H1 (cell line): ENCODE results near the gene IGFBP1.

Experiments
- CEBPB ChIP-seq: IDR thresholded peaks from 2 replicates; pipeline ENCODE4 v1.6.1; 2012; ENCODE audit warnings: low read depth, low read length
- EZH2 ChIP-seq: fragments of 200-600 bp; sonication (generic); IDR thresholded peaks from 2 replicates; pipeline ENCODE4 v1.7.1; 2012; ENCODE audit warnings: low read depth, mild to moderate bottlenecking, moderate library complexity, low read length, inconsistent platforms; ENCODE audit not compliant: severe bottlenecking
- GABPA ChIP-seq: IDR thresholded peaks from 2 replicates; pipeline ENCODE4 v1.6.1; 2011; ENCODE audit warnings: mild to moderate bottlenecking, low read length, moderate library complexity, borderline replicate concordance; ENCODE audit not compliant: insufficient read depth
- HDAC2 ChIP-seq, 2 experiments: fragments of 300-600 bp in 1 of 2; sonication (generic) in 1 of 2; IDR thresholded peaks; 2 replicates each; pipeline ENCODE4 v1.6.1; 2011 to 2012; ENCODE audit warnings: low read depth in 2 of 2, low read length in 2 of 2, mild to moderate bottlenecking in 2 of 2, moderate library complexity in 2 of 2, borderline replicate concordance in 1 of 2, inconsistent platforms in 1 of 2
- POLR2A ChIP-seq, 2 experiments: IDR thresholded peaks; 1 replicate in 1 of 2; 2 replicates in 1 of 2; pipeline ENCODE4 v1.6.1; 2011; ENCODE audit warnings: low read depth in 2 of 2, low read length in 2 of 2, mild to moderate bottlenecking in 2 of 2; ENCODE audit errors: control extremely low read depth in 1 of 2
- POLR2AphosphoS5 ChIP-seq: IDR thresholded peaks from 2 replicates; pipeline ENCODE4 v1.6.1; 2011; ENCODE audit warnings: low read depth, low read length
- RNF2 ChIP-seq: fragments of 200-900, 300-1000 bp; sonication (generic); IDR thresholded peaks from 2 replicates; pipeline ENCODE4 v1.7.1; 2016; ENCODE audit warnings: borderline replicate concordance, low read depth, mild to moderate bottlenecking, antibody characterized with exemption, low read length; ENCODE audit not compliant: poor library complexity, severe bottlenecking; ENCODE audit errors: missing control alignments
- TAF1 ChIP-seq: IDR thresholded peaks from 2 replicates; pipeline ENCODE4 v1.6.1; 2011; ENCODE audit warnings: mild to moderate bottlenecking, low read depth, low read length
- TEAD4 ChIP-seq: IDR thresholded peaks from 2 replicates; pipeline ENCODE4 v1.6.1; 2012; ENCODE audit warnings: low read depth, low read length, inconsistent platforms, mixed read lengths
- YY1 ChIP-seq: IDR thresholded peaks from 2 replicates; pipeline ENCODE4 v1.6.1; 2011; ENCODE audit warnings: low read depth, mild to moderate bottlenecking, low read length
- TF ChIP-seq, protein P1 (sequence below), 3 experiments: IDR thresholded peaks; 1 replicate in 2 of 3; 2 replicates in 1 of 3; pipeline versions ENCODE4 v1.5.1 to v1.6.1; 2011; ENCODE audit warnings: low read length in 3 of 3, mild to moderate bottlenecking in 3 of 3, inconsistent platforms in 2 of 3, low read depth in 1 of 3, moderate library complexity in 1 of 3; ENCODE audit not compliant: insufficient read depth in 1 of 3; ENCODE audit errors: control extremely low read depth in 1 of 3

DNA sequence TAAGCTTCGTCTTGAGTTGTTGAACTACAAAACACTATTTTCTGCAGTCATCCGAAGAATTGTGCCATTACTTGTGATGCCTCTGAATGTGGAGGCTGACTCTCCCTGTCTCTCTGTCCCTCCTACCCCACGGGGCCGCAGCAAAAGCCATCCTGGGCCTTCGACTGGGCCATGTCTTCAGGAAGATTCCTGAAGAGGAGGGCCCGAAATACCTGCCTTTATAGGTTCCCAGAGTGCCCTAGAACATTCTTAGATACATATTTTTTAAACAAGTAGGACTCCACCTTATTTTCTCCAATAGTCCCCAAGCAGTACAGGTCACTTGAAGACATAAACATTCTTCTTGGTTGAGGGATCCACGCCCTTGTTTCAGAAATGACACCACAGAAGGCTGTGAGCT is 24.7 kb downstream of the IGFBP1 start:
- TF ChIP-seq, protein P1, sequence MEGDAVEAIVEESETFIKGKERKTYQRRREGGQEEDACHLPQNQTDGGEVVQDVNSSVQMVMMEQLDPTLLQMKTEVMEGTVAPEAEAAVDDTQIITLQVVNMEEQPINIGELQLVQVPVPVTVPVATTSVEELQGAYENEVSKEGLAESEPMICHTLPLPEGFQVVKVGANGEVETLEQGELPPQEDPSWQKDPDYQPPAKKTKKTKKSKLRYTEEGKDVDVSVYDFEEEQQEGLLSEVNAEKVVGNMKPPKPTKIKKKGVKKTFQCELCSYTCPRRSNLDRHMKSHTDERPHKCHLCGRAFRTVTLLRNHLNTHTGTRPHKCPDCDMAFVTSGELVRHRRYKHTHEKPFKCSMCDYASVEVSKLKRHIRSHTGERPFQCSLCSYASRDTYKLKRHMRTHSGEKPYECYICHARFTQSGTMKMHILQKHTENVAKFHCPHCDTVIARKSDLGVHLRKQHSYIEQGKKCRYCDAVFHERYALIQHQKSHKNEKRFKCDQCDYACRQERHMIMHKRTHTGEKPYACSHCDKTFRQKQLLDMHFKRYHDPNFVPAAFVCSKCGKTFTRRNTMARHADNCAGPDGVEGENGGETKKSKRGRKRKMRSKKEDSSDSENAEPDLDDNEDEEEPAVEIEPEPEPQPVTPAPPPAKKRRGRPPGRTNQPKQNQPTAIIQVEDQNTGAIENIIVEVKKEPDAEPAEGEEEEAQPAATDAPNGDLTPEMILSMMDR (IDR thresholded peaks at IDR 0.05; ENCODE audit: control extremely low read depth in 1 of 3, insufficient read depth in 1 of 3, low read depth in 1 of 3, low read length in 3 of 3): no peak
- no peak for TF ChIP-seq YY1
- TF ChIP-seq POLR2AphosphoS5: no peak
- TF ChIP-seq EZH2: no peak
- TF ChIP-seq GABPA: no peak
- TF ChIP-seq CEBPB: no peak
- TF ChIP-seq TAF1: no peak
- TF ChIP-seq HDAC2 (IDR thresholded peaks at IDR 0.05; ENCODE audit: borderline replicate concordance in 1 of 2, low read depth in 2 of 2, low read length in 2 of 2): no peak
- no peak for TF ChIP-seq RNF2
- no peak for TF ChIP-seq POLR2A (IDR thresholded peaks at IDR 0.05; ENCODE audit: control extremely low read depth in 1 of 2, low read depth in 2 of 2, low read length in 2 of 2)
- no peak for TF ChIP-seq TEAD4
